ENCODE data around the gene RAD50.

DNA sequence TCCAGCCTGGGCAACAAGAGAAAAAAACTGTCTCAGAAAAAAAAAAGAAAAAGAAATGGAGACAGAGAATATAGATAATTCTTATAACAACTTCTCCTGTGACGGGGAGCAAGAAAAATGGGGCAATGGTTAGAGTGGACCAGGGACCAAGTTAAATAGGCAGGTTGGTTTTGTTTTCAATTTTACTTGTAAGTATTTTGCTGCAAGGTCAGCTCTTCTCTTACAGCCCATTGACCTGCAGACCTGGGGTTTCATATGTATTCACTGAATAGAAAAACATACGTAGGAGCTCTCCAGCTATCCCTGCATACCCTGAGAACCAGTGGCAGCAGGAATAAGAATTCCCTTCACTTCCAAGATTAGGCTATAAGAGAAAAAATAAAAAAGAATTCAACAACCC, 72.0 kb downstream of the RAD50 start:
- no peak for TF ChIP-seq JUND (IDR thresholded peaks at IDR 0.05)
- TF ChIP-seq, protein P1, sequence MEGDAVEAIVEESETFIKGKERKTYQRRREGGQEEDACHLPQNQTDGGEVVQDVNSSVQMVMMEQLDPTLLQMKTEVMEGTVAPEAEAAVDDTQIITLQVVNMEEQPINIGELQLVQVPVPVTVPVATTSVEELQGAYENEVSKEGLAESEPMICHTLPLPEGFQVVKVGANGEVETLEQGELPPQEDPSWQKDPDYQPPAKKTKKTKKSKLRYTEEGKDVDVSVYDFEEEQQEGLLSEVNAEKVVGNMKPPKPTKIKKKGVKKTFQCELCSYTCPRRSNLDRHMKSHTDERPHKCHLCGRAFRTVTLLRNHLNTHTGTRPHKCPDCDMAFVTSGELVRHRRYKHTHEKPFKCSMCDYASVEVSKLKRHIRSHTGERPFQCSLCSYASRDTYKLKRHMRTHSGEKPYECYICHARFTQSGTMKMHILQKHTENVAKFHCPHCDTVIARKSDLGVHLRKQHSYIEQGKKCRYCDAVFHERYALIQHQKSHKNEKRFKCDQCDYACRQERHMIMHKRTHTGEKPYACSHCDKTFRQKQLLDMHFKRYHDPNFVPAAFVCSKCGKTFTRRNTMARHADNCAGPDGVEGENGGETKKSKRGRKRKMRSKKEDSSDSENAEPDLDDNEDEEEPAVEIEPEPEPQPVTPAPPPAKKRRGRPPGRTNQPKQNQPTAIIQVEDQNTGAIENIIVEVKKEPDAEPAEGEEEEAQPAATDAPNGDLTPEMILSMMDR (IDR thresholded peaks at IDR 0.05) = no peak
- TF ChIP-seq, protein P2, sequence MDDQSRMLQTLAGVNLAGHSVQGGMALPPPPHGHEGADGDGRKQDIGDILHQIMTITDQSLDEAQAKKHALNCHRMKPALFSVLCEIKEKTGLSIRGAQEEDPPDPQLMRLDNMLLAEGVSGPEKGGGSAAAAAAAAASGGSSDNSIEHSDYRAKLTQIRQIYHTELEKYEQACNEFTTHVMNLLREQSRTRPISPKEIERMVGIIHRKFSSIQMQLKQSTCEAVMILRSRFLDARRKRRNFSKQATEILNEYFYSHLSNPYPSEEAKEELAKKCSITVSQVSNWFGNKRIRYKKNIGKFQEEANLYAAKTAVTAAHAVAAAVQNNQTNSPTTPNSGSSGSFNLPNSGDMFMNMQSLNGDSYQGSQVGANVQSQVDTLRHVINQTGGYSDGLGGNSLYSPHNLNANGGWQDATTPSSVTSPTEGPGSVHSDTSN (IDR thresholded peaks at IDR 0.05) = no peak
- no peak for TF ChIP-seq FOSL2 (IDR thresholded peaks at IDR 0.05; ENCODE audit: borderline replicate concordance, low read depth)
- TF ChIP-seq, protein P3, sequence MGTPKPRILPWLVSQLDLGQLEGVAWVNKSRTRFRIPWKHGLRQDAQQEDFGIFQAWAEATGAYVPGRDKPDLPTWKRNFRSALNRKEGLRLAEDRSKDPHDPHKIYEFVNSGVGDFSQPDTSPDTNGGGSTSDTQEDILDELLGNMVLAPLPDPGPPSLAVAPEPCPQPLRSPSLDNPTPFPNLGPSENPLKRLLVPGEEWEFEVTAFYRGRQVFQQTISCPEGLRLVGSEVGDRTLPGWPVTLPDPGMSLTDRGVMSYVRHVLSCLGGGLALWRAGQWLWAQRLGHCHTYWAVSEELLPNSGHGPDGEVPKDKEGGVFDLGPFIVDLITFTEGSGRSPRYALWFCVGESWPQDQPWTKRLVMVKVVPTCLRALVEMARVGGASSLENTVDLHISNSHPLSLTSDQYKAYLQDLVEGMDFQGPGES (IDR thresholded peaks at IDR 0.05; ENCODE audit: low read depth, low read length) = no peak
- TF ChIP-seq NFIC (IDR thresholded peaks at IDR 0.05; ENCODE audit: borderline replicate concordance) = no peak
- TF ChIP-seq GABPA (IDR thresholded peaks at IDR 0.05; ENCODE audit: low read depth) = no peak
- no peak for TF ChIP-seq RAD21 (IDR thresholded peaks at IDR 0.05; ENCODE audit: low read length)
- no peak for TF ChIP-seq YY1 (IDR thresholded peaks at IDR 0.05; ENCODE audit: low read depth)
- TF ChIP-seq, protein P4, sequence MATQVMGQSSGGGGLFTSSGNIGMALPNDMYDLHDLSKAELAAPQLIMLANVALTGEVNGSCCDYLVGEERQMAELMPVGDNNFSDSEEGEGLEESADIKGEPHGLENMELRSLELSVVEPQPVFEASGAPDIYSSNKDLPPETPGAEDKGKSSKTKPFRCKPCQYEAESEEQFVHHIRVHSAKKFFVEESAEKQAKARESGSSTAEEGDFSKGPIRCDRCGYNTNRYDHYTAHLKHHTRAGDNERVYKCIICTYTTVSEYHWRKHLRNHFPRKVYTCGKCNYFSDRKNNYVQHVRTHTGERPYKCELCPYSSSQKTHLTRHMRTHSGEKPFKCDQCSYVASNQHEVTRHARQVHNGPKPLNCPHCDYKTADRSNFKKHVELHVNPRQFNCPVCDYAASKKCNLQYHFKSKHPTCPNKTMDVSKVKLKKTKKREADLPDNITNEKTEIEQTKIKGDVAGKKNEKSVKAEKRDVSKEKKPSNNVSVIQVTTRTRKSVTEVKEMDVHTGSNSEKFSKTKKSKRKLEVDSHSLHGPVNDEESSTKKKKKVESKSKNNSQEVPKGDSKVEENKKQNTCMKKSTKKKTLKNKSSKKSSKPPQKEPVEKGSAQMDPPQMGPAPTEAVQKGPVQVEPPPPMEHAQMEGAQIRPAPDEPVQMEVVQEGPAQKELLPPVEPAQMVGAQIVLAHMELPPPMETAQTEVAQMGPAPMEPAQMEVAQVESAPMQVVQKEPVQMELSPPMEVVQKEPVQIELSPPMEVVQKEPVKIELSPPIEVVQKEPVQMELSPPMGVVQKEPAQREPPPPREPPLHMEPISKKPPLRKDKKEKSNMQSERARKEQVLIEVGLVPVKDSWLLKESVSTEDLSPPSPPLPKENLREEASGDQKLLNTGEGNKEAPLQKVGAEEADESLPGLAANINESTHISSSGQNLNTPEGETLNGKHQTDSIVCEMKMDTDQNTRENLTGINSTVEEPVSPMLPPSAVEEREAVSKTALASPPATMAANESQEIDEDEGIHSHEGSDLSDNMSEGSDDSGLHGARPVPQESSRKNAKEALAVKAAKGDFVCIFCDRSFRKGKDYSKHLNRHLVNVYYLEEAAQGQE (IDR thresholded peaks at IDR 0.05; ENCODE audit: low read depth, low read length) = no peak
- no peak for TF ChIP-seq RFX5 (IDR thresholded peaks at IDR 0.05; ENCODE audit: low read length)
- no peak for TF ChIP-seq MXI1 (IDR thresholded peaks at IDR 0.05; ENCODE audit: low read depth, low read length)
